Measurements from ENCODE around the gene ZNF398.

- TF ChIP-seq PAX5 (IDR thresholded peaks at IDR 0.05; ENCODE audit: insufficient read depth, low read length, severe bottlenecking): no peak
- TF ChIP-seq POLR2A (IDR thresholded peaks at IDR 0.05; ENCODE audit: low read depth, low read length): no peak
Observed at GRCh38 chr7:149166142-149166541, 18.9 kb downstream of the ZNF398 start.

All from GM12891 (cell line).